ENCODE measurements around the gene TTC34.

TTC34 gene, protein sequence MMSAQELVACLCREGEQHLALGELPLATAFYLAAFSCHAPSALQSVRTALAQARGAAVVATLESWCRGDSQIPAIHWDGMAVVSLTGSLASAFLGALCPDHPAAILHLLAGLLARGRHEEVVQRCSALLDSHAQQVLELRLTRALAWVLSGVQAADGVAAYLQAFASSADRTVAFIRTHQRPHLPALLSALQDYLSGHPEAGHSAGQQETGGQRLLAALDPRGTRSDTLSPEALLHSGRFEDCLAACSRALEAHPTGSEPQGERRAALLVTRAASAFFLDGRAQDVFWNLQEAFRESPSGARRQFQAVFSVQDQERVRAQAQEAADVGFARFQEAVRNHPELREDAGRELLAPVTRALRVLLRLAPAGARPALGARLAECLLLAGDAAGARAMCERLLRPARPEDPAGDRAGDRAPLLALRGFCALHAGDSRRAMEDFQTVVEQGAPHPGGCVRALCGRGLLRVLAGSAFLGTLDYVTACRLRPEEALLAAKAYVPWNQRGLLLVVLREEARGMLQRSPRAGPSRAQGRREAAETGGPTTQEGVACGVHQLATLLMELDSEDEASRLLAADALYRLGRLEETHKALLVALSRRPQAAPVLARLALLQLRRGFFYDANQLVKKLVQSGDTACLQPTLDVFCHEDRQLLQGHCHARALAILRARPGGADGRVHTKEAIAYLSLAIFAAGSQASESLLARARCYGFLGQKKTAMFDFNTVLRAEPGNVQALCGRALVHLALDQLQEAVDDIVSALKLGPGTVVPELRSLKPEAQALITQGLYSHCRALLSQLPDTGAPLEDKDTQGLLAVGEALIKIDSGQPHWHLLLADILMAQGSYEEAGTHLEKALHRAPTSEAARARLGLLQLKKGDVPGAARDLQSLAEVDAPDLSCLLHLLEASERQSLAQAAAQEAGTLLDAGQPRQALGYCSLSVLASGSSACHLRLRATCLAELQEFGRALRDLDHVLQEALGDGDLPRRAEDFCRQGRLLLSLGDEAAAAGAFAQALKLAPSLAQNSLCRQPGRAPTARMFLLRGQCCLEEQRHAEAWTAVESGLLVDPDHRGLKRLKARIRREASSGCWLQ

DNA sequence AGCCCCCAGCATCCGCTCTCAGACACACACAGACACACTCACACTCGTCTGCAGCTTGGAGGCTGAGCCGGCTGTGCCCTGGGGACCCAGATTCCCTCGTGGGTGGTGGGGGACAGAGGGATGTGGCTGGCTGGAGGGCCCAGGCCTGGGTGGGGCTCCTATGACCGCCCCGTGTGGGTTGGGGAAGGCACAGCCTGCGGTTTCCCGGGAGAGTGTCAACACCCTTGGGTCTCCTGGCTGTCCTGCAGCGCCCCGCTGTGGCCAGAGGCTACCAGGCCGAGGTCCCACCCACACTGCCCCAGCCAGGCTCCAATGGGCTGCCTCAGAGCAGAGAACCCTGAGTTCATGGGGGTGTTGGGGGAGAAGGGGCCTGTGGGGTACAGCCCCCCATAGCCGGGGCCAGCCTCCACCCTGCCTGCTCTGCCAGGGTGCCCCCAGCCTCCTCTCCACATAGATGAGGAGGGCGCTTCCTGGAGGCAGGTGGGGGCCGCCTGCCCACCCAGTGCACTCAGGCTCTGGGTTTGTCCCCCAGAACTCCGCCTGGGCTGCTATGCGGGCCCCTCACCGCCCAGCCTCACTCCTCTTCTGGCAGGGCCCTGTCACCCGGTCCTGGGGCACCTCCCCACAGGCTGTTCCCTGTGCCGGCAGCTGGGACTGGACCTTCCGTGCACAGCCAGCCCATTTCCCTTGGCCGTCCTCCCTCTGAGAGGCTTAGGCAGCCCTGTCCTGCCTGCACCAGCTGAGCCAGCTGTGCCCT, at the start of gene TTC34:
TSS of gene TTC34 (minus strand) at position 159 of the 757 bp plus-strand sequence. CDS start 866 bp downstream, outside the sequence.
- no peak for DNase-seq (ENCODE audit: low read depth)

DNA sequence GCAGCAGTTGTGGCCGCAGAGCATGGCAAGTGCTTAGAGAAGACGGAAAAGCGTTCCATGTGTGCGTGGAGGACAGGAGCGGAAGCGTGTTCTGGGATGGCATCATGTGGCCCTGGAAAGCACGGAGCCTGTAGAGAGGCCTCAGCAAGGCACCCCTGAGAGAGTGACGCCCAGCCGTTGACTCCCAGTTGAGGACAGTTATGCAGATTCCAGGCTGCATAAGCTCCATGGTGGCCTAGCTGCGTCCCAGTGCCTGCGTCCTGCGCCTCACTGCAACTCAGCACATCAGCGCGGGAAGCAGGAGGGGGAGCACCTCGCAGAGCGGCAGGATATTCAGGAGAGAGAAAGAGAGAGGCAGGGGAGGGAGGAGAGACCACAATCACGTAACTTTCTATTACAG, 49.0 kb upstream of the TTC34 start:
- DNase-seq (ENCODE audit: low read depth) = no peak

DNA sequence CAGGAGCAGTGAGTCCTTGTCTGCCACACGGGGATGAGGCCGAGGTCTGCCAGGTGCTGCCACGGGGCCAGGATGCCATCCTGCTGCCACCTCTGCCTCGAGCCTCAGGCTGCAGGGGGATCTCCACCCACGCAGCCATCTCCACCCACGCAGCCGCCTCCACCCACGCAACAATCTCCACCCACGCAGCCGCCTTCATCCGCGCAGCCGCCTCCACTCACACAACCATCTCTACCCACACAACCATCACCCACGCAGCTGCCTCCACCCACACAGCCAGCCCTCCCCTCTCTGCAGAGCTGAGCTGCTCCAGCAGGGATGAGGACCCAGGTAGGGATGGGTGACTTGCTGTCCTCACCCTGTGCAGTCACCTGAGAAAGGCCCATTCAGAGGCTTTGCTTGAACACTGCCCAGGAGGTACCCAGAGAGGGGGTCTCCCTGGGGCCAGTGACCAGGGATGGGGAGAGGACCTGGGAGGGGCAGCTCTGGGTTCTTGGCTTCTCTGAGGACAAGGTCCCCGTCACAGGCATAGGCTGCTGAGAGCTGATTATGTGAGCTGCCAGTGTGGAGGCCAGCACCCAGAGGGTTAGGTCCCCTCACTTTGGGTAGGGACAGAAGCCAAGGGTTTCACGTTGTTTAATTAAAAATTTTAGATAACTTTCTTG, 46.6 kb upstream of the TTC34 start:
- DNase-seq (ENCODE audit: low read depth) = no peak

DNA sequence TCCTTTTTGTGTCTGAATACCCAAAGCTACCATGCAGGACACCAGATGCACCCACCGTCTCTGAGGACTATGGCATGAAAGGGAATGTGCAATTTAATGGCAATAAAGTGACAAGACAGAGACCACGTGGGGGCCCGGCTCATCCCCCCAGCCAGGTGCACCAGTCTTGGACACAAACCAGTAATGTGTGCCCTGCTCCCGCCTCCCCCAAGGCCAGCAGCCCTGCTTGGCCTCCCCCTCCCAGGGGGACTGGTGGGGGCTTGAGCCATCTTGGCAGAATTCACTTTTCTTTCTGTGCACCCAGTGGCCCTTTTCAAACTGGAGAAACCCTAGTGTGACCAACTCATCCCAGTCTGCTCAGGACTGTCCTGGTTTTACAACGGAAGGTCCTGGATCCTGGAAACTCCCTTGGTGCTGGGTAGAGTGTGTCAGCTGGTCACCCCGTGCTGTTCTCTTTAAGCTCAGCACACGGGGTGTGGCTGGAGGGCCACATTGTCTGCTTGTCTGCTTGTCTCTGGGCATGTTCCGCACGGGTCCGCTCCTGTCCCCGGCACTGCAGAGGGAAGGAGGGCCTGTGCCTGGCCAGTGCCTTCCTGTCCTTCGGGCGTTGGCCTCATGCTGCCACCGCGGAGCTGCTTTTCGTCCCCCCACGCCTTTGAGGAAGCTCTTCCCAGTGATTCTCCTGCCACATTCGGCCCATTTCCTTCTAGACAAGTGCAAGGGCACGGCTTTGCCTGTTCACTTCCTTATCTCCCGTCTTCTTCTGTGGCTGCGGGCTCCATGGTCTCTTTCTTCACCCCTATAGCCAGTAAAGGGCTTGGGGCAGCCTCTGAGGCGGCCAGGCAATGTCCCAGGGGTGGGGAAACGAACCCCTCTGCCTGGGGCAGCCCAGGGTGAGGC, 45.8 kb upstream of the TTC34 start:
- DNase-seq (ENCODE audit: low read depth) = no peak

GRCh38 chr1:2845869-2846268, 44.4 kb upstream of the TTC34 start:
- no peak for DNase-seq (ENCODE audit: low read depth)

GRCh38 chr1:2840036-2840809, 38.7 kb upstream of the TTC34 start:
- peak; percentile 28 for DNase-seq (ENCODE audit: low read depth)

DNA sequence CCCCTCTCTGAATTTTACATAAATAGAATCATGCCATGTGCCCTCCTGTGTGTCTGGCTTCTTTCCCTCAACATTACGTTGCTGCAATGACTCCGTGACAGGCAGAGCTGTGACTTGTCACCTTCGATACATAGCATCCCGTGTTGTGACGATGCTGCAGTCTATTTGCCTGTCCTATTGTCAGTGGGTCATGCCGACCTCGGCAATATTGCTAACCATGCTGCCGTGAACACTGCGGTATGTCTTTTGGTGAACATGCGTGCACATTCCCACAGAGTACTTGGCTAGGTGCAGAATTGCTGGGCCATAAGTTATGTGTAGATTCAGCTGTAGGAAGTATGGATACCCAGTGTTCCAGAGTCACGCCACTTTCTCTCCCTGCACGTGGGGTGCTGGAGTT, 36.3 kb upstream of the TTC34 start:
- DNase-seq (ENCODE audit: low read depth) = no peak

- no peak for DNase-seq (ENCODE audit: low read depth)
Measured at GRCh38 chr1:2837316-2837715, 35.8 kb upstream of the TTC34 start.

DNA sequence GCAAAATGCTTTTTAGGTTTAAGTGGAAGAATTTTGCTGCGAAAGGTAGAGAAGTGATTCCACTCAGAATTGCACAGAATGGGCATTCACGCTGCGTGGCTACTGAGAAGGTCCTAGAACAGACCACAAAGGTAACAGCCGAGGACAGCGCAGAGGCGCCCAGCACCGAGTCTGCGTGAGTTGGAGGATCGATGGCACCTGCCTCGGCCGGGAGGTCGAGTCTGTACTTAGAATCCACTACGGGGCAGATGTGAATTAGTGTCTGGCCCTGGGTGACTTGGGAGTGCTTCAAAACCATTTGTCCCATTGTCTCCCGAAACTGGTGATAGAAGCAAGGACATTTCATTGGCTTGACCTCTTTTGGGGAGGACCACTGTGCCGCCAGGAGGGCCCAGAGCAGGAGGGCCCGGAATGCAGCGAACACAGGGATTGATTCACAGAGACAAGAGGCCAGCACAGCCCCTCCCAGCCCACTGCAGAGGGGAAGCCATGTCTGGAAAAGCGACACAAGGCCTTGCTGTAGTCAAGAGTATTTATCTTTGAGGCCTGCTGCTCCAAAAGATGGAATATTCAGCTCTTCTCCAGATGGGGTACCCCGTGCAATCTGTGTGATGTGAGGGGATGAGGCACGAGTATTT, 35.0 kb upstream of the TTC34 start:
- no peak for DNase-seq (ENCODE audit: low read depth)

GRCh38 chr1:2835650-2836159, 34.2 kb upstream of the TTC34 start:
- no peak for DNase-seq (ENCODE audit: low read depth)

DNA sequence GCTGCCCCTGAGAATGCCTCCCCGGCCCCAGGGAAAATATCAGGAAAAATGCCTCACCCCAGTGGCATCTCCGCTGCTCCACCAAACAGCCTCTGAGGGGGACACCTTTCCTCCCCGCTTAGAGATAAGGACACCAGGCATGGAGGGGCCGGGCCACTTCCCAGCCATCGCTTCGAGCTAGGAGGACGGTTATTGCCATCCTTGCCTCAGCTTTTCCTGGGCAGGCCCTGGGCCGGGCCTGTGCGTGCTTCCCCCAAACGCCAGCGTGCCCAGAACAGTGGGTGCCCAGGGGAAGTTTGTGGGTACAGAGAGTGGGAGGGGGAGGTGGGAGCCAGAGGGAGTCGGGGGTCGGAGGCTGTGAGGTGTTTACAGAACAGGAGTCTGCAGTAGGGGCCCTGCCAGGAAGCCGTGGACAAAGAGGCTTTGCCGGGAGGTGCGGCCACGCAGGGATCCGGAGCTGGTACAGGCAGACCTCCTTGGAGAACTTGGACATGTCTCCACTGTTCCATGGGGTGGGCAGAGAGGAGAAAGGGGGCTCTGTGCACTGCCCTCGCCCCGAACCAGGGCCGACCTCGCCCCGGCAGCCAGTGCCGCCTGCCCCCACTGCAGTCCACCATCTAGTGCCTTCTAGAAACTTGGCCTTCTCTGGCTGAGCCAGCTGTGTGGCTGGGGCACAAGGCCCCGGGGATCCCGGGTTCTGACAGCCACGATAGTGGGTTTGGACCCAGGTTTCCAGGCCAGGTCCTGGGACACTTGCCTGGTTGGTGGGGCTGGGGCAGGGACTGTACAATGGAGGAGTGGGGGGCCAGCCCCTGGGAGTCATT, 33.5 kb upstream of the TTC34 start:
- DNase-seq (ENCODE audit: low read depth) = no peak

- no peak for DNase-seq (ENCODE audit: low read depth)
Measured at GRCh38 chr1:2834146-2834475, 32.6 kb upstream of the TTC34 start.

GRCh38 chr1:2833454-2834145, 32.1 kb upstream of the TTC34 start:
- DNase-seq (ENCODE audit: low read depth) = no peak

- no peak for DNase-seq (ENCODE audit: low read depth)
Measured at GRCh38 chr1:2832506-2833453, 31.3 kb upstream of the TTC34 start.

GRCh38 chr1:2831596-2832212, 30.2 kb upstream of the TTC34 start:
- no peak for DNase-seq (ENCODE audit: low read depth)
